Fibroblast of lung (primary cell): ENCODE results near the gene BMP6.

Experiments used
- EZH2 ChIP-seq: IDR thresholded peaks from 2 replicates; pipeline ENCODE4 v1.5.1; 2012; ENCODE audit warnings: low read length, control low read depth, mild to moderate bottlenecking; ENCODE audit errors: missing control alignments
- TF ChIP-seq, protein P1 (sequence below), 2 donors: IDR thresholded peaks in 1 of 2; conservative IDR thresholded peaks in 1 of 2; 1 replicate in 1 of 2; 2 replicates in 1 of 2; pipeline ENCODE4 v1.5.1; 2011 to 2012; ENCODE audit warnings: low read length in 2 of 2, control low read depth in 1 of 2, inconsistent platforms in 1 of 2, low read depth in 1 of 2, mild to moderate bottlenecking in 1 of 2

DNA sequence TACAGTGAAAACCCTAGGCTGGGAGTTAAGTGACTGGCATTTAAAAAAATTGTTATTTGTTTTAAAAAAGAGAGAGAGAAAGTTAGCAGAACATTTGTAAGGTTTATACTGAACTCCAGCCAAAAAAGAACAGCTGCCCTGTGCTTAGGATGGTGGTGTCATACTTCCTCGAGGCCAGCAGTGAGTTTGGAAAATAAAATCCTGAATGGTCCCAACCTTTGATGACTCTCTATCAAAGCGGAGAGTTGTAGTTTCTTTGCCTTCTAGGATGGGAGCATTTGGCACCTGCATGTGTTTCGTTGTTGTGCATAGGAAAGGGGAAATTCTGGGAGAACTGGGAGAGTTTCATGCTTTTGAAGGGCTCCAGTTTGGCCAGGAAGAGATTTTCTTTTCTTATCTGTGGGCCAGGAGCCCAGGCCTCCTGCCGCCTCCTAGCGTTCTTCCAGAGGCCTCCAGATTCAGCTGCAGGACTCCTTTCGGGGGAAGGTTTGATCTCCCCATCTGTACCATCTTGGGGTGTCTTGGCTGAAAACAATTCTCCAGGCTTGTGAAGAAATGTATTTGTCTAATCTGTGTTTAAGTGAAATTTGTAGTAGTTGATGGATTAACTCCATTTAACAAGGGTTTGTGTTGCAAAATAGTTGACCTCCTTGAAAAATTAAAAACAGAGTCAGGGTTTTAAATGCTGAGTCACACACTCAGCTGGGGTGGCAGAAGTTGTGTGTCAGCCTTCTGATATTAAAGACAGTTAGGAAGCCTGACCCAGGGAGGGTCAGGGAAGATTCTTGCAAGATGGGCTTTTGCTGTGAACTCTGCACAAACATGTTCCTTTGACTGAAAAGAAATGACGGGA is 121.3 kb downstream of the BMP6 start:
- TF ChIP-seq, protein P1, sequence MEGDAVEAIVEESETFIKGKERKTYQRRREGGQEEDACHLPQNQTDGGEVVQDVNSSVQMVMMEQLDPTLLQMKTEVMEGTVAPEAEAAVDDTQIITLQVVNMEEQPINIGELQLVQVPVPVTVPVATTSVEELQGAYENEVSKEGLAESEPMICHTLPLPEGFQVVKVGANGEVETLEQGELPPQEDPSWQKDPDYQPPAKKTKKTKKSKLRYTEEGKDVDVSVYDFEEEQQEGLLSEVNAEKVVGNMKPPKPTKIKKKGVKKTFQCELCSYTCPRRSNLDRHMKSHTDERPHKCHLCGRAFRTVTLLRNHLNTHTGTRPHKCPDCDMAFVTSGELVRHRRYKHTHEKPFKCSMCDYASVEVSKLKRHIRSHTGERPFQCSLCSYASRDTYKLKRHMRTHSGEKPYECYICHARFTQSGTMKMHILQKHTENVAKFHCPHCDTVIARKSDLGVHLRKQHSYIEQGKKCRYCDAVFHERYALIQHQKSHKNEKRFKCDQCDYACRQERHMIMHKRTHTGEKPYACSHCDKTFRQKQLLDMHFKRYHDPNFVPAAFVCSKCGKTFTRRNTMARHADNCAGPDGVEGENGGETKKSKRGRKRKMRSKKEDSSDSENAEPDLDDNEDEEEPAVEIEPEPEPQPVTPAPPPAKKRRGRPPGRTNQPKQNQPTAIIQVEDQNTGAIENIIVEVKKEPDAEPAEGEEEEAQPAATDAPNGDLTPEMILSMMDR (conservative IDR thresholded peaks at IDR 0.05 in 1 of 2, IDR thresholded peaks at IDR 0.05 in 1 of 2; ENCODE audit: low read depth in 1 of 2, low read length in 2 of 2) = peak; percentile 29 to 51
- no peak for TF ChIP-seq EZH2
